Right lobe of liver (tissue), 4 donors: ENCODE results near the gene EME2.

ENCODE experiments used
- POLR2A ChIP-seq: fragments of 450-650 bp; IDR thresholded peaks from one replicate; pipeline ENCODE4 v1.6.1; 2017; ENCODE audit warnings: antibody characterized with exemption, mild to moderate bottlenecking
- TF ChIP-seq, protein P1 (sequence below), 4 donors: fragments of 200-600 bp in 3 of 4; fragments of 450-650 bp in 1 of 4; IDR thresholded peaks; one replicate each; pipeline versions ENCODE4 v1.5.1 to v1.8.0; 2016 to 2022; ENCODE audit warnings: antibody characterized with exemption in 4 of 4, mild to moderate bottlenecking in 2 of 4
- donor health status: DM: no; HTN: no; CAD: no.
- donor health status: DM: no; HTN: no; CAD: no.
- donor health status: DM: no; HTN: yes; CAD: no.

DNA sequence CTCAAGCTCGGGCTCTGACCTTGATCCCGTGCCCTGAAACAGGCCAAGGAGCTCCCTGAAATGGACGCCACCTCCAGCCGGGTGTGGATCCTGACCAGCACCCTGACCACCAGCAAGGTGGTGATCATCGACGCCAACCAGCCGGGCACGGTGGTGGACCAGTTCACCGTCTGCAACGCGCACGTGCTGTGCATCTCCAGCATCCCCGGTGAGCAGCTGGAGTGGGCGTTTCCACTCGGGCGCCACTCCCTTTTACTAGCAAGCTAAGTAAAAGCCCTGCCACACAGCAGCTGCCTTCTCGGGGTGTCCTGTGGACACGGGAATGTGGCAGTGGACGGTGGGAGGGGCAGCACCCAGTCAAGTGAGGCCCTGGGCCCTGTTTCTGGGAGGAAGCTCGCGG, 7.6 kb upstream of the EME2 start:
- TF ChIP-seq, protein P1, sequence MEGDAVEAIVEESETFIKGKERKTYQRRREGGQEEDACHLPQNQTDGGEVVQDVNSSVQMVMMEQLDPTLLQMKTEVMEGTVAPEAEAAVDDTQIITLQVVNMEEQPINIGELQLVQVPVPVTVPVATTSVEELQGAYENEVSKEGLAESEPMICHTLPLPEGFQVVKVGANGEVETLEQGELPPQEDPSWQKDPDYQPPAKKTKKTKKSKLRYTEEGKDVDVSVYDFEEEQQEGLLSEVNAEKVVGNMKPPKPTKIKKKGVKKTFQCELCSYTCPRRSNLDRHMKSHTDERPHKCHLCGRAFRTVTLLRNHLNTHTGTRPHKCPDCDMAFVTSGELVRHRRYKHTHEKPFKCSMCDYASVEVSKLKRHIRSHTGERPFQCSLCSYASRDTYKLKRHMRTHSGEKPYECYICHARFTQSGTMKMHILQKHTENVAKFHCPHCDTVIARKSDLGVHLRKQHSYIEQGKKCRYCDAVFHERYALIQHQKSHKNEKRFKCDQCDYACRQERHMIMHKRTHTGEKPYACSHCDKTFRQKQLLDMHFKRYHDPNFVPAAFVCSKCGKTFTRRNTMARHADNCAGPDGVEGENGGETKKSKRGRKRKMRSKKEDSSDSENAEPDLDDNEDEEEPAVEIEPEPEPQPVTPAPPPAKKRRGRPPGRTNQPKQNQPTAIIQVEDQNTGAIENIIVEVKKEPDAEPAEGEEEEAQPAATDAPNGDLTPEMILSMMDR (IDR thresholded peaks at IDR 0.05): no peak
- no peak for TF ChIP-seq POLR2A
